ENCODE measurements around the gene ADORA1. TPM values are rescaled to one million over a fixed set of nuclear protein-coding genes. Genes with fewer than 3 reads are reported as not detected.

ADORA1 gene
- total and polyA plus RNA-seq, 2 donors (not counting 1 experiment from before 2014, with no cell fraction given): not detected

- Histone ChIP-seq H3K27me3 (replicated peaks in 1 of 4; ENCODE audit: control extremely low read depth in 1 of 4, control insufficient read depth in 3 of 4, insufficient read depth in 4 of 4, low read length in 3 of 4) (peaks cover 0 to 6% (median 0%) of the 10 kb centered on the region in 4 experiments), H2AFZ (ENCODE audit: insufficient read depth, low read depth, low read length, poor library complexity, severe bottlenecking) (no peak overlapping the region), H3K4me1 (ENCODE audit: control insufficient read depth in 2 of 2, insufficient read depth in 2 of 2, low read length in 2 of 2) (peaks cover 0 to 8% of the 10 kb centered on the region in 2 donors), H3K36me3 (replicated peaks in 1 of 2; ENCODE audit: control extremely low read depth in 1 of 2, control insufficient read depth in 1 of 2, extremely low read depth in 1 of 2, insufficient read depth in 2 of 2, low read length in 1 of 2) (no peaks in the 10 kb centered on the region), H4K20me1 (ENCODE audit: control insufficient read depth, insufficient read depth, low read length, poor library complexity, severe bottlenecking) (no peaks in the 10 kb centered on the region), H3K4me2 (replicated peaks; ENCODE audit: low read depth, low read length, poor library complexity, severe bottlenecking) (no peak overlapping the region), H3K4me3 (ENCODE audit: control extremely low read depth in 1 of 5, extremely low read depth in 1 of 5, insufficient read depth in 1 of 5, low read depth in 2 of 5, low read length in 4 of 5) (no peak overlapping the region), H3K9ac (ENCODE audit: low read length) (no peak overlapping the region), H3K79me2 (ENCODE audit: control insufficient read depth, insufficient read depth, low read length) (no peaks in the 10 kb centered on the region), H3K27ac (ENCODE audit: low read length in 2 of 2) (no peak overlapping the region), H3K9me3 (ENCODE audit: control extremely low read depth in 1 of 3, control insufficient read depth in 2 of 3, insufficient read depth in 1 of 3, low read length in 2 of 3) (no peaks in the 10 kb centered on the region)
- no peak overlapping the region for H3K27ac Mint-ChIP-seq
- no peak for DNase-seq
- ChIA-PET CTCF (no interaction called here), POLR2A (no interaction called here)
- WGBS (ENCODE audit: insufficient coverage): 85% methylated on average over 14 of the region's 14 CpGs
- peaks cover 6% of the 10 kb centered on the region for H3K27me3 Mint-ChIP-seq
- ATAC-seq (ENCODE audit: low read depth): no peak
- intact Hi-C loops (cut with micrococcal nuclease): no loop called here
- peaks cover 1% of the 10 kb centered on the region for H3K4me1 Mint-ChIP-seq
- TF ChIP-seq EZH2 (IDR thresholded peaks at IDR 0.05; ENCODE audit: borderline replicate concordance, insufficient read depth, low read depth, low read length, poor library complexity, severe bottlenecking) (no peak), CTCF (IDR thresholded peaks at IDR 0.05) (no peak)
- H3K4me3 Mint-ChIP-seq: no peak overlapping the region
- no peaks in the 10 kb centered on the region for H3K9me3 Mint-ChIP-seq (ENCODE audit: insufficient read depth)
Observed at GRCh38 chr1:203178821-203179666, 51.5 kb downstream of the ADORA1 start.

GRCh38 chr1:203179667-203180005 is 52.1 kb downstream of the ADORA1 start:
- ATAC-seq (ENCODE audit: low read depth) (no peak), DNase-seq (no peak)
- Mint-ChIP-seq H3K9me3 (ENCODE audit: insufficient read depth) (no peaks in the 10 kb centered on the region), H3K4me1 (peaks cover 1% of the 10 kb centered on the region), H3K4me3 (no peak overlapping the region), H3K27ac (no peak overlapping the region), H3K27me3 (peaks cover 6% of the 10 kb centered on the region)
- H3K4me2 ChIP-seq (replicated peaks; ENCODE audit: low read depth, low read length, poor library complexity, severe bottlenecking): no peak overlapping the region
- no peak for TF ChIP-seq CTCF (IDR thresholded peaks at IDR 0.05)
- TF ChIP-seq EZH2 (IDR thresholded peaks at IDR 0.05; ENCODE audit: borderline replicate concordance, insufficient read depth, low read depth, low read length, poor library complexity, severe bottlenecking): no peak
- CTCF ChIA-PET: no interaction called here
- peaks cover 0 to 7% (median 0%) of the 10 kb centered on the region in 4 experiments for H3K27me3 ChIP-seq (replicated peaks in 1 of 4; ENCODE audit: control extremely low read depth in 1 of 4, control insufficient read depth in 3 of 4, insufficient read depth in 4 of 4, low read length in 3 of 4)
- no peaks in the 10 kb centered on the region for H3K79me2 ChIP-seq (ENCODE audit: control insufficient read depth, insufficient read depth, low read length)
- no peaks in the 10 kb centered on the region for H3K9me3 ChIP-seq (ENCODE audit: control extremely low read depth in 1 of 3, control insufficient read depth in 2 of 3, insufficient read depth in 1 of 3, low read length in 2 of 3)
- H3K9ac ChIP-seq (ENCODE audit: low read length): no peak overlapping the region
- POLR2A ChIA-PET: no interaction called here
- WGBS (ENCODE audit: insufficient coverage): 95% methylated on average over 10 of the region's 10 CpGs
- H4K20me1 ChIP-seq (ENCODE audit: control insufficient read depth, insufficient read depth, low read length, poor library complexity, severe bottlenecking): no peaks in the 10 kb centered on the region
- H3K27ac ChIP-seq (ENCODE audit: low read length in 2 of 2): no peak overlapping the region
- no peak overlapping the region for H3K4me3 ChIP-seq (ENCODE audit: control extremely low read depth in 1 of 5, extremely low read depth in 1 of 5, insufficient read depth in 1 of 5, low read depth in 2 of 5, low read length in 4 of 5)
- H3K36me3 ChIP-seq (replicated peaks in 1 of 2; ENCODE audit: control extremely low read depth in 1 of 2, control insufficient read depth in 1 of 2, extremely low read depth in 1 of 2, insufficient read depth in 2 of 2, low read length in 1 of 2): no peaks in the 10 kb centered on the region
- peaks cover 0 to 8% of the 10 kb centered on the region in 2 donors for H3K4me1 ChIP-seq (ENCODE audit: control insufficient read depth in 2 of 2, insufficient read depth in 2 of 2, low read length in 2 of 2)
- intact Hi-C loops (cut with micrococcal nuclease): no loop called here
- no peak overlapping the region for H2AFZ ChIP-seq (ENCODE audit: insufficient read depth, low read depth, low read length, poor library complexity, severe bottlenecking)

Data from B cell (primary cell).